Mucosa of descending colon (tissue), 3 donors: ENCODE measurements around the gene FARSB. TPM values are rescaled to one million over a fixed set of nuclear protein-coding genes. Genes with fewer than 3 reads are reported as not detected.
A peak's percentile ranks its signal among the peaks of the same experiment; 100 is the strongest.
"Not testable (repeated sequence)": the region's sequence is repeated elsewhere in the genome, so short reads cannot be mapped to it uniquely, and the experiment has no call there.

Experiments
- ATAC-seq: fragments of 200-7000 bp; cut with Tn5 transposase; one replicate; pipeline ENCODE4 v1.9.1; 2020; ENCODE audit warnings: mild to moderate bottlenecking, moderate library complexity
- DNase-seq, 3 donors: peaks; one replicate each; pipeline ENCODE4 v3.0.0-alpha.2; 2020
- H3K36me3 ChIP-seq: fragments of 200-600 bp; one replicate; pipeline ENCODE4 v1.8.0; 2021; ENCODE audit warnings: low read depth, mild to moderate bottlenecking
- H3K4me1 ChIP-seq: fragments of 200-600 bp; one replicate; pipeline ENCODE4 v1.8.0; 2021; ENCODE audit warnings: low read depth, mild to moderate bottlenecking
- H3K4me3 ChIP-seq: fragments of 200-600 bp; one replicate; pipeline ENCODE4 v1.8.0; 2021; ENCODE audit warnings: mild to moderate bottlenecking
- H3K9me3 ChIP-seq: fragments of 200-600 bp; one replicate; pipeline ENCODE4 v1.8.0; 2021; ENCODE audit warnings: mild to moderate bottlenecking
- CTCF ChIP-seq: fragments of 200-600 bp; IDR thresholded peaks from one replicate; pipeline ENCODE4 v1.8.0; 2022; ENCODE audit warnings: antibody characterized with exemption, mild to moderate bottlenecking
- intact Hi-C, 2 donors: fragments of 100-400 bp; cut with DNase I in 1 of 2; cut with micrococcal nuclease in 1 of 2; formaldehyde crosslinking; loops; one replicate each; pipeline versions ENCODE4 v1.11.0 to v1.11.1; 2022; cut with DNase I, micrococcal nuclease
- total RNA-seq, 3 donors: library from RNA; stranded (reverse); fragmentation: NEBNext Ultra II Directional in 2 of 3; extraction: Animal tissue kit (Norgen Biotek cat#: 25700) in 2 of 3; gene quantifications; one replicate each; pipeline versions ENCODE4 v1.2.1 to v1.2.4, GENCODE V29; 2021 to 2023
- donor health status: DM: no; HTN: no; CAD: no; lungs with moderate emphysema.
- donor health status: DM: no; HTN: no; CAD: no.
- donor health status: DM: no; HTN: yes; CAD: no.

FARSB gene
- total RNA-seq, 3 donors from 2014 or later = 18.0 to 27.2 (median 21.1) TPM

- intact Hi-C loops = no loop called here
- H3K4me3 ChIP-seq = no peak overlapping the region
- no peaks in the 10 kb centered on the region for H3K9me3 ChIP-seq
- H3K4me1 ChIP-seq = no peaks in the 10 kb centered on the region
- no peaks in the 10 kb centered on the region for H3K36me3 ChIP-seq
- TF ChIP-seq CTCF = no peak
- DNase-seq (no peak), ATAC-seq (no peak)
Observed at GRCh38 chr2:222698276-222698675, 42.4 kb upstream of the FARSB start.

GRCh38 chr2:222693837-222694236 is 37.9 kb upstream of the FARSB start:
- ATAC-seq (peak; percentile 63), DNase-seq (no peak)
- intact Hi-C loops = no loop called here
- Histone ChIP-seq H3K4me1 (no peaks in the 10 kb centered on the region), H3K9me3 (no peaks in the 10 kb centered on the region), H3K36me3 (no peaks in the 10 kb centered on the region), H3K4me3 (no peak overlapping the region)
- no peak for TF ChIP-seq CTCF

GRCh38 chr2:222693413-222693812 is 37.5 kb upstream of the FARSB start:
- not testable (repeated sequence) for ATAC-seq

GRCh38 chr2:222690564-222691200 is 34.8 kb upstream of the FARSB start:
- H3K36me3 ChIP-seq = no peaks in the 10 kb centered on the region
- peak; percentile 92 for TF ChIP-seq CTCF
- intact Hi-C loops = no loop called here

More at GRCh38 chr2:222693413-222693812, 37.5 kb upstream of the FARSB start:
- intact Hi-C loops, H3K9me3 ChIP-seq, H3K4me3 ChIP-seq, DNase-seq, H3K4me1 ChIP-seq, H3K36me3 ChIP-seq: not testable (repeated sequence)

GRCh38 chr2:222689322-222689721 is 33.4 kb upstream of the FARSB start:
- Histone ChIP-seq H3K4me3 (no peak overlapping the region), H3K36me3 (no peaks in the 10 kb centered on the region), H3K4me1 (no peaks in the 10 kb centered on the region), H3K9me3 (no peaks in the 10 kb centered on the region)
- intact Hi-C loops = no loop called here
- no peak for TF ChIP-seq CTCF
- DNase-seq (no peak), ATAC-seq (no peak)

More at GRCh38 chr2:222690564-222691200, 34.8 kb upstream of the FARSB start:
- Histone ChIP-seq H3K9me3 (no peaks in the 10 kb centered on the region), H3K4me3 (no peak overlapping the region), H3K4me1 (no peaks in the 10 kb centered on the region)
- ATAC-seq = peak; percentile 99
- DNase-seq = peak; percentile 71 to 90 (median 77)

GRCh38 chr2:222688917-222689316 is 33.0 kb upstream of the FARSB start:
- Histone ChIP-seq H3K4me1 (no peaks in the 10 kb centered on the region), H3K36me3 (no peaks in the 10 kb centered on the region), H3K9me3 (no peaks in the 10 kb centered on the region), H3K4me3 (no peak overlapping the region)
- TF ChIP-seq CTCF = no peak
- DNase-seq (no peak), ATAC-seq (no peak)
- intact Hi-C loops = no loop called here
